Stimulated activated memory B cell treated with anti-CD40 and anti-IgM and Interleukin-4, amounts not matched to agents 10 μg/mL and 1 μg/mL and 100 μg/mL, for 72 hours (primary cell): Measurements from ENCODE around the gene IFIT3.

Experiments used
- ATAC-seq: fragments of 150-1000 bp; cut with Tn5 transposase; 2 replicates; pipeline ENCODE4 v1.10.0; 2021
- H3K27ac Mint-ChIP-seq: one replicate; pipeline ENCODE4 v1.8.0; 2022; ENCODE audit warnings: mild to moderate bottlenecking, mixed read lengths
- H3K27me3 Mint-ChIP-seq: one replicate; pipeline ENCODE4 v1.8.0; 2022; ENCODE audit warnings: mixed read lengths
- H3K36me3 Mint-ChIP-seq: one replicate; pipeline ENCODE4 v1.8.0; 2022; ENCODE audit warnings: mixed read lengths
- H3K4me1 Mint-ChIP-seq: one replicate; pipeline ENCODE4 v1.8.0; 2022; ENCODE audit warnings: mixed read lengths
- H3K4me3 Mint-ChIP-seq: one replicate; pipeline ENCODE4 v1.8.0; 2022; ENCODE audit warnings: mild to moderate bottlenecking, moderate library complexity, mixed read lengths
- H3K9me3 Mint-ChIP-seq: one replicate; pipeline ENCODE4 v1.8.0; 2022; ENCODE audit warnings: mixed read lengths

IFIT3 gene

DNA sequence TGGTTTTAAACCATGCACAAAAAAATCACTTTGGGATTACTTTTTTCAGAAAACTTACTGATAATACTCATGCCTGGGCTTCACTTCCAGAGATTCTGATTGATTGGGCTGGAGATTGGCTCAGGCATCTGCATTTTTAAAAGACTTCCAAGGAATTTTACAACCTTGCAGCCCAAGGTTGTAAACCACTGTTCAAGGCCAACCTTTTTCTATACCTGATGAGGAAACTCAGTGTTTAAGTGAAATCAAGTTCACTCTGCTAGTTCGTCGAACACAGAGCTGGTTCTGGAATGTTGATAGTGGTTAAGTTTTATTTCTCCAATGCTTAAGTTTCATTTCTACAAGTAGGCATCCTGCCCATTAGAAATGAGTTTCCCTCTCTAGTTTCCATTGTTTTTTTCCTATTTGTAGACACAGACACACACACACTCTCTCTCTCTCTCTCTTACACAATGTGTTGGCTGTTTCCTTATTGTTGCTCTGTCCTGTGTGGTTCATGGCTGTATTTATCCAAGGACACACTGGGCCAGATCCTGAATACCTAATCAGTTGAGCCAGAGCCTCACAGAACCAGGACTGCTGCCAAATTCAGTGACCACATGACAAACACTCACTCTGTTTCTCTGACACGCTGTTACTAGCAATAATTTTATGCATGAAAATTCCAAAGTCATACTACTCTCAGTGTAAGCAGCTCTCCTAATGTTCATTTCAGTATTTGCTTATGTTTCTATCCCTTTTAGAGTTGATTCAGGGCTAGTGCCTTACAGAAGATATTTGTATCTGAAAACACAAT lies 46.3 kb downstream of the IFIT3 start:
- Mint-ChIP-seq H3K9me3 (no peaks in the 10 kb centered on the region), H3K27me3 (no peaks in the 10 kb centered on the region), H3K4me1 (no peaks in the 10 kb centered on the region), H3K4me3 (no peak overlapping the region), H3K27ac (no peak overlapping the region), H3K36me3 (no peaks in the 10 kb centered on the region)
- ATAC-seq, result no peak

DNA sequence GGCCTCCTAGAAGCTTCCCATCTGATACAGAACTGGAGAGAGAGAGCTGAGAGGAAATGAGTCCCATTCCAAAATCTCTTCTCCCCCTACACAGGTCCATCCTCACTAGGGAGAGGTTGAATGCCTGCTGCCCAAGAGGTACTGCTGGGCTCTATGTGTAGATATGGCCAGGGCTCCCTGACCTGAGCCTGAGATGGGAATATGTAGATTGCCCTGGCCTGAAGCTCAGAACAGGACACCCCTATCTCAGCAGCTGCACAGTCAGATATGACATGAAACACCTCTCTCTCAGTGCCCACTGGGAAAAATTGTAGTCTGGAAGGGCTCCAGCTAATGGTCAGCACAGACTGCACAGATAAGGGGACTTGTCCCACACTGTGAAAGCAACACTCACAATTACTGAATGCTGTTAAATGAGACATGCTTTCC lies 46.9 kb downstream of the IFIT3 start:
- Mint-ChIP-seq H3K9me3 (no peaks in the 10 kb centered on the region), H3K4me1 (no peaks in the 10 kb centered on the region), H3K36me3 (no peaks in the 10 kb centered on the region), H3K27me3 (no peaks in the 10 kb centered on the region), H3K27ac (no peak overlapping the region), H3K4me3 (no peak overlapping the region)
- ATAC-seq, result no peak

DNA sequence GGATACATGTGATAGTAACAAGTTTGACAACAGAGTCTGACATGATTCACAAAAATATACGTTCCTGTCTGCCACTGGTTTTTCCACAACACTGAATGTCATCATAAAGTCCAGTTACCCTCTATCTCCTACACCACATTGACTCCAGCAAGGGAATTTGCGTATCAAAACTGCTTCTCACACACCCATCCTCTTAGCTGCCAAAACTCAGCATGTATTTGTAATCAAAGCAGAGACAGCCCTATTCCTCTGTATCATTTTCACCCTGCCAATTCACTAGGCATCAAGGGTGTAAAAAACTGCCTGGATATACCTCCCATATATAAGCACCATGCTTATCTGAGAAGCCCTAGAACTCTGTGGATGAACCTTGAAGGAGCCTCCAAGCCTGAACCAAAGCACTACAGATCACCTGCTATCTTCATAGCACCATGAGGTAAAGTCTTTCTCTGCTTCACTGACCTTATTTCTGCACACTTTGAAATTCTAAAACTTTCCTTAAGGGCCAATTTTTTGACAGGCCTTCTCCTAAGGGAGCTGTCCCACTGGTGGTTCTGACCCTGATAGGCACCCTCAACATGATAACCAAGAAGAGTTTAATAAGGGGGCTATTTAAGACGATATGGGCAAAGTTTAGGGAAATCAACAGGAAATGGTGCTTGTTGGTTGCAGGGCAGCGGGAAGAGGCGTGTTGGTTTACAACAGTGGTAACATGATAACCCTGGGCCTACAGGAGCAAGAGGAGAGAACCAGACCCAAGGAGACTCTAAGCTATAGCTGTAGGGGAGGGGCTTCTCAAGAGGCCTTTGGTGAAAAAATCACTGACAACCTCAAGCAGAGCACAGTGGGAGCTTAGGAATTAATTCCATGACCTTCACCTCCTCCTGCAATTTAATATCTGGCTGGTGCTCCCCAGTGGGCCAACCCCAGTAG lies 50.2 kb downstream of the IFIT3 start, which contains the start of gene IFIT1B:
Gene IFIT1B, plus strand, starts transcription at position 352 of the 933 bp plus-strand sequence. Its CDS starts 80 bp downstream, at position 432.
- Mint-ChIP-seq H3K9me3 (no peaks in the 10 kb centered on the region), H3K36me3 (no peaks in the 10 kb centered on the region), H3K4me1 (no peaks in the 10 kb centered on the region), H3K27ac (no peak within 1 kb of the TSS), H3K27me3 (no peaks in the 10 kb centered on the region), H3K4me3 (no peak within 1 kb of the TSS)
- no peak for ATAC-seq

DNA sequence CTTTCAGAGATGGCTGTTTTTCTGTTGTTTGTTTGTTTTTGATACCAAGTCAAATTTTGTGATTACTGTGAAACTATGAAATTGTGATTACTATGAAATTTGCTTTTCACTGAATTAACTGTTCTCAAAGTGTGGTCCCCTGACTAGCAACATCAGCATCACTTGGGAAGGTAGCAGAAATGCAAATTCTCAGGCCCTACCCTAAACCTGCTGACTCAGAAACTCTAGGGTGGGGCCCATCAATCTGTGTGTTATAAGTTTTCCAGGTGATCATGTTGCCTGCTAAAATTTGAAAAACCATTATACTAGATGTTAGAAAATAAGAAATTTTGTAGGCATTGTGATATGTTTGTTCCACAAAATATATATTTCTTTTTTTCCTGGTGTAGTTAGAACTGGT lies 51.3 kb downstream of the IFIT3 start:
- Mint-ChIP-seq H3K9me3 (no peaks in the 10 kb centered on the region), H3K4me1 (peaks cover 10% of the 10 kb centered on the region), H3K27ac (no peak overlapping the region), H3K27me3 (no peaks in the 10 kb centered on the region), H3K4me3 (no peak overlapping the region), H3K36me3 (no peaks in the 10 kb centered on the region)
- ATAC-seq, result no peak

DNA sequence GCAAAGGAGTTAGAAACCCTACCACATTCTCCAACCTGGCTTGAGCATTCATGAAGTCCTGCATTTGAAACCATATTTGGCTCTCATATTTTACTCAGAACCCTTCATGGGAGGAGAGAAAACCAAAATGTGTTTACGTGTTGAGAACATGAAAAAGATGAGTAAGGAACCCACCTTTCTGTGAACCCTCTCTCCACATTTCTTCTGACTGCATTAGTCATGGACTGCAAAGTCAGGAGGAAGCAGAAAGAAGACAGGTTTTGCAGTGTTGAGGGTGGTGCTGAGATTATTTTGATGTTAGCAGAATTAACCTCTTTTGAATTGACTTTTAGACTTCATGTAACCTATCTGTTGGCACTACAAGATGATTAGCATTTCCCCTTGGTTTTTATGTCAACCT lies 55.0 kb downstream of the IFIT3 start:
- H3K4me3 Mint-ChIP-seq, result no peak overlapping the region
- no peaks in the 10 kb centered on the region for H3K36me3 Mint-ChIP-seq
- no peak overlapping the region for H3K27ac Mint-ChIP-seq
- ATAC-seq, result no peak
- H3K27me3 Mint-ChIP-seq, result no peaks in the 10 kb centered on the region
- peaks cover 22% of the 10 kb centered on the region for H3K4me1 Mint-ChIP-seq
- H3K9me3 Mint-ChIP-seq, result no peaks in the 10 kb centered on the region

DNA sequence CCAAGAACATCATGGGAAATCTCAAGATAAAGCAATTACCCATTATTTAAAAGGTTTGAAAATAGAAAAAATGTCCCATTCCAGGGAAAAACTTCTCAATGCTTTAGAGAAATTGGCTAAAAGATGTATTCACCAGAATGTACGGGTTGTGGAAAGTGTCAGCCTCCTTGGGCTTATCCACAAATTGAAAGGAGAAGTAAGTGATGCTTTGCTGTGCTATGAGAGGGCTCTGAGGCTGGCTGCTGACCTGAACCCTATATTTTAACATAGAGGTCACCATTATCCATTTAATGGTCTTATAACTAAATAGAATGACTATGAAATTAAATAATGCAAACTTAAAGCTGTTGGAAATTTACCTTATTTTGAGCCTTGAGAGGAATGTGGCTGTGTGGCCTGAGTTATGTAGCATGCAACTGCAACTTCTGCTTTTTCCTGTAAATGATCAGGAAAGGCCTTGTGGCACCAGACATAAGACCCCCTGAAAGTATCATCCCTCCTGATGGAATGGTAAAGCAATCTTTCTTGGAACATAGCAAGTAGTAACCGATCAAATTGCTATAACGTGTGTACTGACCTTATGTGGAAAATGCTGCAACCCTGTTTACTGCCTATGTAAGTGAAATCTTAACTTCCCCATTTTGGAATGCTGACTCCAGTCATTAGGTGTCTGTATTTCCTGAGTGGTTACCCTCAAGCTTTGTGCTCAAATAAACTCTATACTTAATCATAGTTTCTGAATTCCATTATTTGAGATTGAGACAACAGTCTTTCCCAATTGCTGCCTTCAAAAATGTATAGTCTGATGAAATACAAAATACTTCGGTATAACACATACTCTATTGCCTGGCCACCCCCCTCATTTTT lies 56.9 kb downstream of the IFIT3 start:
- no peaks in the 10 kb centered on the region for H3K27me3 Mint-ChIP-seq
- H3K4me1 Mint-ChIP-seq, result peaks cover 22% of the 10 kb centered on the region
- peak overlapping the region; percentile 42 for H3K27ac Mint-ChIP-seq
- H3K36me3 Mint-ChIP-seq, result no peaks in the 10 kb centered on the region
- peak; percentile 77 for ATAC-seq
- H3K9me3 Mint-ChIP-seq, result no peaks in the 10 kb centered on the region
- no peak overlapping the region for H3K4me3 Mint-ChIP-seq

DNA sequence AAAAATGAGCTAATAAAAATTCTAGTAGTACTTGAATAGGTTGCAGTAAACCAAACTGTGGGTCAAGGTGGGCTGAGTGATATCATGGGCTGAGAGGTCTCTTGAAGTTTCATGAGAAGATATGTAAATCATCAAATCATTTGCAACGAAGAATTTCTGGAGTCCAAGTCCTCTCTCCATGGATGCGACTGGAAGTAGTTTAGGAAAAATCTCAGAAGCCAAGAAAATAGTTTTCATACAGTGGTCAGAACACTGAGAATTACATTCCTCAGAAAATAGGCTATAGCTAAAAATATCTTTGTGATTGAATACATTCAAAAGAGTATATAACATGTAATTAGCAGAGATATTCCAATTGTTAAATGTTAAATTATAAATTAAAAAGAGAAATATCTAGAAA lies 61.0 kb downstream of the IFIT3 start:
- no peak for ATAC-seq
- no peak overlapping the region for H3K27ac Mint-ChIP-seq
- no peak overlapping the region for H3K4me3 Mint-ChIP-seq
- no peaks in the 10 kb centered on the region for H3K36me3 Mint-ChIP-seq
- H3K27me3 Mint-ChIP-seq, result no peaks in the 10 kb centered on the region
- H3K9me3 Mint-ChIP-seq, result no peaks in the 10 kb centered on the region
- peaks cover 31% of the 10 kb centered on the region for H3K4me1 Mint-ChIP-seq

DNA sequence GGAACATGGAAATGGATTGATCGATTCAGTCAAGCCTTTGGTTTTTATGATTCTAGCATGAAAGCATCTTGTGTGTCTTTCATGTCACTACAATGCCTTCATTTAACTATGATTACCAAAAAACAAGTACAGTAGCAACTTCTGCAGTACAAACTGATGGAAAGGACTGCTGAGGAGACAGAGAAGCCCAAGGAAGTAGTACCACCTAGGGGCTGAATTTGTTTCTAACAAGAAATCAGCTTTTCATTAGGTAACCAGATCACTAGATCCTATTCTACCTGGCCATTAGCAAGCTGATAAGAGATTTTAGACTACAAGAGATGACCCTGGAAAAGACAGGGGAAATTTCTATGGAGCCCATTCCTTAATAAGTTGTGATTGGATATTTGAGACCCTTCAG lies 61.5 kb downstream of the IFIT3 start:
- H3K27ac Mint-ChIP-seq, result no peak overlapping the region
- ATAC-seq, result no peak
- no peak overlapping the region for H3K4me3 Mint-ChIP-seq
- no peaks in the 10 kb centered on the region for H3K27me3 Mint-ChIP-seq
- H3K4me1 Mint-ChIP-seq, result peaks cover 26% of the 10 kb centered on the region
- no peaks in the 10 kb centered on the region for H3K36me3 Mint-ChIP-seq
- H3K9me3 Mint-ChIP-seq, result no peaks in the 10 kb centered on the region
